ENCODE data around the gene ATP1A1.
A peak's percentile ranks its signal among the peaks of the same experiment; 100 is the strongest.

Gene ATP1A1

GRCh38 chr1:116415699-116416533, 42.9 kb downstream of the ATP1A1 start:
- DNase-seq: no peak

- DNase-seq: no peak
These were observed 43.9 kb downstream of the ATP1A1 start for GRCh38 chr1:116416854-116417513.

GRCh38 chr1:116417678-116418077, 44.6 kb downstream of the ATP1A1 start:
- DNase-seq: no peak

DNA sequence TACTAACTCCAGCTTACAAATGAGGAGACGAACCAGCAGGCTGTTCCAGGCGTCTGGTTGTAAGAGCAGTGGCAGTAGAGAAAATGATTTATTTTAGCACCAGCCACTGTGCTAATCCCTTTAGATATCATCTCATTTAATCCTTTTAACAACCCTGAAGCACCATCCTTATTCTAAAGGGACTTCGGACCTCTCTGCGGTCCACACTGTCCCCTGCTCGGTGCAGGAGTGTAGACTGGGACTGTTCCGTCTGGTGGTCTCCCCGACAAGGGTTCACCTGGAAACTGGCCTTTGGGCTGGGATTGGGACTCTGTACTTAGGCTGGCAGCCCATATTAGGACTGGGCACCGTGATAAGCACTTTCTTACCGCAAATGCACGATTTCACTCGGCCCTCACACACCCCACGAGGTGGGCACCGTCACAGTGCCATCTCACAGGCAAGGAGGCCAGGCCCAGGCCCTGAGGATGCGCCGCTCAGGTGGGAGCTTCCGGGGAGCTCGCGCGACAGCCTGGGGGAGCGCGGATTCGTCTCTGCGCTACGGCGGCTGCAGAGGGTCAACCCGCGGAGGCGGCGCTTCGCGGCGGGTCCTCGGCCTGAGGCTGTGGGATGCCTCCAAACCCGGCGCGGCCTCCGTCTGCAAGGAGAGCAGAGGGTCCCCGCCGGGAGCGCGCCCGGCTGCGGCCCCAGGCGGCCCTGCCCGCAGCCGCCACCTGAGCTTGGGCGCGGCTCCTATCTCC, 45.2 kb downstream of the ATP1A1 start:
- DNase-seq: peak; percentile 90

DNA sequence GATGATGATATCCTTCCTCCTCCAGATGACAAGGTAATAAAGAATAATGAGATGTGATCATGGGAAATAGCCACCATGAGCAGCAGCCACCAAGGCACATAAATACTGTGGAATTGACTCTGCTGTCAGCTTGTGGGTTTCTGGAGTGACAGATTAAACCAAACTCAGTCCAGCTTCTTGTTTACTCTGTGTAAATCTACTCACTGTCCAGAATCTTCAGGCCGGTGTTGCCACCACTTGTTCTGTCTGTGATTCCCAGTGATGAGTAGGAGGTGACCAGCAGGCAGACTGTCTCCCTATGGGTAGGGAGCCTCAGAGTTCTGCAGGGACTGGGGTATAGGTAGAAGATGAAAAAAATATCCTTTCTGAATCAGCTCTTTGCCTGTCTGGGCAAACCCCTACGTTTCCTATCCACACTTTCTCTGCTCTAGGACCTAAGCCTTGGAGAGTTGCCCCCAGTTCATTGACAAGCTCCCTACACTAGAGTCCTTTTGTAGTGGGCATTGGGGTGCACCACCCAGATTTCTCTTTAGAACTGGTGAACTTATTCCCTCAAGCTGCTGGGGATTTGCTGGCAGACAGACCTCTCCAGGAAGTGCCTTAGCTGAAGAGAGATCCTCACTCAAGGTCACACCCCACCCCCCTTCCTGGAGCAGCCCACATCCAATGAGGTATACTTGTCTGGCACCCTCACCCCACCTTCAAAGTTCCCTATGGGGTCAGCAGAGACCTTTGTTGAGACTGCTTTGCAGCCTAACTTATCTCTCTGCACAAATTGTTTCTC, 47.6 kb downstream of the ATP1A1 start:
- no peak for DNase-seq

- DNase-seq: no peak
These were observed 51.4 kb downstream of the ATP1A1 start for GRCh38 chr1:116424438-116424837.

GRCh38 chr1:116424863-116425262, 51.8 kb downstream of the ATP1A1 start:
- DNase-seq: no peak

DNA sequence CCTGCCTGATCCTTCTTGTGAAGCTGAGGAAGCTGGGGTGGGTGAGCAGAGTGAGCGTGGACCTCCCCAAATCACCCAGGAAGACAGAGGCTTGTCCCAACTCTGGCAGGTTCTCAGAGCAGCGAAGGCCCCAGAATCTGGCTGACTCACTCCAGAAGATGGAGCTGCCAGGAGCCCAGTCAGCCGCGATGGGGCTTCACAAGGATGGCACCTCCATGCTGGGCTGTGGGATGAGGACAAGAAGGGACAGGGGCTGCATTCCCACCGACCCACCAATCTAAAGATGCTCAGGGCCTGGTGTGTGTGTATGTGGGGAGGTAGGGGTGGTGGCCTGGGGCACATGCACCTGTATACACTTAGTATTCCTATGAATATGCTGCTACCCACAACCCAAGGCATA, 52.9 kb downstream of the ATP1A1 start:
- DNase-seq: no peak

GRCh38 chr1:116426401-116426800, 53.4 kb downstream of the ATP1A1 start:
- no peak for DNase-seq

DNA sequence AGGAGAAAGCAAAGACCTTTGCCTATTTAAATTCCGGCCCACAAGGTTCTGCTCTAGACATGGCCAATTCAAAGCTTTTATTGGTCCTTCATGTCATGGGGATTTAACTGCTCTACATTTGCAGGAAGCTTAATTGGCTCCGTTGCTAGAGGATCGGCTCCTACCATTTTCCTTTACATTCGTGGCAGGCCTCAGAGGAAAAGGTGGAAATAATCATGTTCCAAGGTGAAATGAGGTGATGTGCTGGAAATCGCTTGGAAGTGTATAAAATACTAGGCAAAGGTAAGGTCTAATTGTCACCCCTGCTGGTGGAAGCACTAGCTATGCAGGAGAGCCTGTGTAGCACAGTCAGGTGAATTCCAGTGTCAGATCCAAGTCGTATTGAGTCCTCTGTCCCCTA, 55.5 kb downstream of the ATP1A1 start:
- no peak for DNase-seq

DNA sequence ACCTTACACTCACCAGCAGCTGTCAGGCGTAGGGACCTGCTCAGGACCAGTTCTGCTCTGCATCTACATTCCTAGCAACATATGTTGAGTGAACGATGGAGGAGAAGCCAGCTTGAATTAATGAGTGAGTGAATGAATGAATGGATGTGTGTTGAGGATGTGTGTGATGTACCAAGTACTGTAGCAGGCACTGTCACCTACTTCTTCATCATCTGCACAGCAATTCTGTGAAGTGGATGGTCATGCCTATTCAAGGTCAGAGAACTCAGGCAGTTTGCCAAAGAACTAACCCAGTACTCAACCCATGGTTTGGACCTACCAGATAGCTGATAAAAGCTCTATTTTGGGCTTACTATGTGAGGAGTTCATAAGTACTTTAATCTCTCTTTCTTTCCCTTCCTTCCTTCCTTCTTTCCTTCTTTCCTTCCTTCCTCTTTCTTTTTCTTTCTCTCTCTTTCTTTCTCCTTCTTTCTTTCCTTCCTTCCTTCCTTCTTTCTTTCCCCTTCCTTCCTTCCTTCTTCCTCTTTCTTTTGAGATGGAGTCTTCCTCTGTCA, 56.9 kb downstream of the ATP1A1 start:
- DNase-seq: no peak

DNA sequence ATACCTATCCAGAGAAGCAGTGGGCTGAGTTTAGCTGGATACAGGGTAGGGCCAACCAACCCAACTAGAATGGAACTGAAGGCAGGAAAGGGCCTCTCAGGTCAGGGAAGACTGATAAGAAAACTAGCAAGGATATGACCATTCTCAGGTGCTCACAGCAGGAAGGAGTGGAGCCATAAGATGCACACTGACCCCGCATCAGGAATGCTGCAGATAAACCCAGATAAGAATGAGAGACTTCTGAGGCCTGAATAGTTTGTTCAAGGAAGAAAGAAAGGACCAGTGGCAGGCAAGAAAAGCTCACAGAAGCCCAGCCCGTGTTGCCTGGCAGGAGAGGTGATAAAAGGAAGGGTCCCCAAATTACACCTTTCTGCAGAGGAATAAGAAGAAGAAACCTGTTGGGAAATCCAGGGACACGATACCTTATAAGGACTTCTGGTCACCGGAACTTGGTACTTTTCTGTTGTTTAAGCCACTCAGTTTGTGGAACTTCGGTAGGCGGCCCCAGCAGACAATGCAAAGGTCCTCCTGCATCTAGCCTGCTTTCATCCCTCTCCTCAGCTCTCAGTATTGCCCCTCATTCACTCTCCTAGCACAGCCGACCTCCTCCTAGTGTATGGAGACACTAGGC, 58.9 kb downstream of the ATP1A1 start:
- DNase-seq: no peak

GRCh38 chr1:116432655-116433265, 59.7 kb downstream of the ATP1A1 start:
- DNase-seq: no peak

DNA sequence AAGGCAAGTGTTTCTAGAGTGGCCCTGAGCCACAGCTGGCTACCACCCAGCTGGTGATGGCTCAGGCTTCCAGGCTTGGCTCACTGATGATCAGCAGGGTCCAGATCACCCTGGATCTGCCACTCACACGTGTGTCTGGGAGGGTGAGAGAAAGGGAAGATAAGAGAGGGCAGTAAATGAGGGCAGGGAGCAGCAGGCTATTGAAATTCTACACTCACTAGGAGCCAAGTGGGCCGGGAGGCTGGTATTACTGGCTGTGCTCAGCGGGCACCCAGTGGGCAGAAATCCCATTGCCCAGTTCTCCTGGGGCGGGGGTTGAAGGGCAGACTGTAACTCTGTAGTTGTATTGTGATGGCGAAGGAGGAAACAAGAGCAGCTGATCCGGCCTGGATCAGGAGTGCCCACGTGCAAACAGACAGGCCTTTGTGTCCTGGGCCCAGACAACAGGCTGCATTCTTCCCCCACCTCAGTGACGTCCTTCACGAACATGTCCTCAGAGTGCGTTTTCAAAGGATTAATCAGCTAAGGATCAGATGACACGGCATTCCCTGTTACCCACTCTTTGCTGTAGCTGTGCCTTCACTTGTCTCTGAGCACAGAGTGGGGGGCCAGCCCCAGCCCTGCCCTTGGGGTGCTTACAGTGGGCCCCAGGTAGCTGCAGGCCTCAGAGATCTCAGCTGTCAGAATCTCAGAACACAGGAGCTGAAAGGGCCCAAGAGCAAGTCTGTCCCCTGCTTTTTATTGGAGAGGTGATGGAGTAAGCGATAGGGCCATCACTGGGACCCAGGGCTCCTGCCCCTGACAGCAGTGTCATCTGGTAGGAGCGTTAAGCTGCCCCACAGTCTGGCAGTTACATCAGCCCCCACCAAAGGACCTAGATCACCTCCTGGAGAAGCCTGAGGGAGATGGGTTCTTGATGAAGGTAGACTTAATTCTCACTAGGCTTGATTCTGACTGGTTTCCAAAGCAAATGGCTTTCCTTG, 60.5 kb downstream of the ATP1A1 start:
- DNase-seq: no peak

GRCh38 chr1:116434849-116435248, 61.8 kb downstream of the ATP1A1 start:
- no peak for DNase-seq

GRCh38 chr1:116435806-116436610, 63.0 kb downstream of the ATP1A1 start:
- no peak for DNase-seq

- no peak for DNase-seq
These were observed 63.5 kb downstream of the ATP1A1 start for GRCh38 chr1:116436611-116436970.

DNA sequence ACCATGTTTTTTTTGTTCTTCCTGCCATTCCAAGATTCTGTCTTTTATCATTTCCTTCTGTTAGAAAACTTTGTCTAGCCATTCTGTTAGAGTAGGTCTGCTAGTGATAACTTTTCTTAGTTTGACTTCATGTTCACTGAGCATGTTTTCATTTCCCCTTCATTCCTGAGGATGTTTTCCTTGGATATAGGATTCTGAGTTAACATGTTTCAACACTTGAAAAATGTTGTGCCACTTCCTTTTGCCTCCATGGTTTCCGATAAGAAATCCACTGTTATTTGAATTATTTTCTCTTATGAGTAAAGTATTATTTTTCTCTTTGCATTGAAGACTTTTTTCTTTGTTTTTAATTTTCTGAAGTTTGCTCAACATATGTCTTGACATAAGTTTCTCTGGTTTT, 66.7 kb downstream of the ATP1A1 start:
- no peak for DNase-seq

DNA sequence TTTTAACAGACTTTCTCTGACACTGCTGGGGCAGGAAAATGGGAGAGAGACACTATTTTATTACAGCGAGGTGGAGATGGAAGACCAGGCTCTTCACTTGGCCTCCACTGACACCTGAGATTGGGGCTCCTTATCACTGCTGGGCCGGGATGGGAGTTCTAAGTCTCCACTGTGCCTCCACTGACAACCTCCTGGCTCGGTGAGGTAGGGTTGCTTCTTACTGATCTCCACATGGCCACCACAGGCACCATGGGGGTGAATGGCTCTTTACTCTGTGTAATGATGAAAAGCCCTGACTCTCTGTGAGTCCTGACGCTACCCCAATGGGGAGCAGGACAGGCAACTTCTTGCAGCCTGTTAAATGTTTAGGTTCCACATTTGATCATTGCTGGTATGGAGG, 67.7 kb downstream of the ATP1A1 start:
- no peak for DNase-seq

GRCh38 chr1:116445534-116445933, 72.5 kb downstream of the ATP1A1 start:
- no peak for DNase-seq
